H1 (cell line): Measurements from ENCODE around the gene CCDC73. TPM values are rescaled to one million over a fixed set of nuclear protein-coding genes. Genes with fewer than 3 reads are reported as not detected.

Source experiments
- CTCF ChIA-PET: fragments of 300-600 bp; sonication (Branson Sonifier 250); formaldehyde crosslinking; loops from one replicate; lab custom pipeline; 2021; ENCODE audit not compliant: partially characterized antibody; lab: Charles Lee
- POLR2A ChIA-PET: fragments of 300-600 bp; sonication (Branson Sonifier 250); formaldehyde crosslinking; loops from one replicate; lab custom pipeline; 2021; ENCODE audit warnings: inconsistent platforms; ENCODE audit not compliant: partially characterized antibody; lab: Charles Lee
- DNase-seq, 2 experiments: peaks; one replicate each; pipeline versions ENCODE4 v3.0.0 to v3.0.0-alpha.2; 2010 to 2022; ENCODE audit warnings: low spot score in 2 of 2, low read depth in 1 of 2, mixed read lengths in 1 of 2
- FAIRE-seq: peaks from 2 replicates; lab custom pipeline; 2011; peaks lifted over from hg19 to GRCh38; lab: Jason Lieb, UNC
- H2AFZ ChIP-seq: 2 replicates; pipeline ENCODE4 v1.8.1; 2012; ENCODE audit warnings: low read length, inconsistent platforms
- H2AK5ac ChIP-seq: 2 replicates; pipeline ENCODE4 v1.6.1; 2013; ENCODE audit warnings: low read depth, low read length
- H2BK120ac ChIP-seq: replicated peaks from 2 replicates; pipeline ENCODE3; 2013; ENCODE audit warnings: low read depth, low read length, inconsistent platforms
- H2BK12ac ChIP-seq: 2 replicates; pipeline ENCODE4 v1.6.1; 2013; ENCODE audit warnings: low read depth, low read length
- H2BK15ac ChIP-seq: 2 replicates; pipeline ENCODE4 v1.6.1; 2013; ENCODE audit warnings: low read length
- H2BK20ac ChIP-seq: 2 replicates; pipeline ENCODE4 v1.6.1; 2013; ENCODE audit warnings: low read length
- H2BK5ac ChIP-seq: 2 replicates; pipeline ENCODE4 v1.6.1; 2013; ENCODE audit warnings: low read depth, low read length
- H3K14ac ChIP-seq: 2 replicates; pipeline ENCODE4 v1.6.1; 2013; ENCODE audit warnings: inconsistent platforms; ENCODE audit not compliant: insufficient read length
- H3K18ac ChIP-seq: 2 replicates; pipeline ENCODE4 v1.6.1; 2013; ENCODE audit warnings: low read length; ENCODE audit errors: extremely low read depth
- H3K23ac ChIP-seq: 2 replicates; pipeline ENCODE4 v1.6.1; 2013; ENCODE audit warnings: inconsistent platforms; ENCODE audit not compliant: insufficient read length
- H3K23me2 ChIP-seq: 2 replicates; pipeline ENCODE4 v1.6.1; 2013; ENCODE audit warnings: low read depth, low read length
- H3K27ac ChIP-seq: 2 replicates; pipeline ENCODE4 v1.6.1; 2011; ENCODE audit warnings: low read depth, low read length, inconsistent platforms
- H3K27me3 ChIP-seq, 4 experiments: replicated peaks in 1 of 4; 1 replicate in 1 of 4; 2 replicates in 3 of 4; pipeline versions ENCODE4 v1.6.1 to v1.8.1; 2011 to 2013; ENCODE audit warnings: low read length in 3 of 4, mild to moderate bottlenecking in 3 of 4, inconsistent platforms in 2 of 4, mixed read lengths in 2 of 4, moderate library complexity in 1 of 4; ENCODE audit not compliant: control insufficient read depth in 3 of 4, insufficient read depth in 3 of 4; ENCODE audit errors: extremely low read depth in 1 of 4
- H3K36me3 ChIP-seq, 4 experiments: 2 replicates each; pipeline versions ENCODE4 v1.6.1 to v1.8.1; 2011 to 2013; ENCODE audit warnings: mild to moderate bottlenecking in 4 of 4, low read length in 3 of 4, moderate library complexity in 2 of 4, control low read depth in 1 of 4, inconsistent platforms in 1 of 4; ENCODE audit not compliant: insufficient read depth in 4 of 4, control insufficient read depth in 2 of 4
- H3K4ac ChIP-seq: replicated peaks from 2 replicates; pipeline ENCODE3; 2013; ENCODE audit warnings: low read length, low read depth, mixed read lengths, inconsistent platforms; ENCODE audit not compliant: insufficient read length
- H3K4me1 ChIP-seq, 4 experiments: replicated peaks in 1 of 4; 1 replicate in 1 of 4; 2 replicates in 3 of 4; pipeline versions ENCODE4 v1.6.1 to v1.8.1; 2011 to 2013; ENCODE audit warnings: low read length in 3 of 4, inconsistent platforms in 2 of 4, mixed read lengths in 1 of 4; ENCODE audit not compliant: insufficient read depth in 4 of 4, control insufficient read depth in 3 of 4
- H3K4me2 ChIP-seq, 2 experiments: 2 replicates each; pipeline versions ENCODE4 v1.6.1 to v1.8.1; 2011 to 2013; ENCODE audit warnings: low read depth in 2 of 2, low read length in 2 of 2, control low read depth in 1 of 2, inconsistent platforms in 1 of 2, mild to moderate bottlenecking in 1 of 2; ENCODE audit not compliant: insufficient read depth in 1 of 2
- H3K4me3 ChIP-seq, 4 experiments: fragments of 200-600, 300-600 bp in 1 of 4; sonication (generic), shearing (Covaris generic), sonication (Bioruptor Twin) in 1 of 4; 2 replicates each; pipeline versions ENCODE4 v1.5.1 to v1.8.1; 2011 to 2016; ENCODE audit warnings: low read length in 4 of 4, low read depth in 3 of 4, control low read depth in 2 of 4, inconsistent platforms in 2 of 4, mild to moderate bottlenecking in 2 of 4, mixed read lengths in 1 of 4, moderate library complexity in 1 of 4; ENCODE audit not compliant: insufficient read depth in 2 of 4; ENCODE audit errors: extremely low read depth in 1 of 4
- H3K56ac ChIP-seq: replicated peaks from 2 replicates; pipeline ENCODE3; 2013; ENCODE audit warnings: low read depth, mild to moderate bottlenecking, mixed read lengths, low read length, inconsistent platforms; ENCODE audit not compliant: insufficient read length
- H3K79me1 ChIP-seq: 2 replicates; pipeline ENCODE4 v1.6.1; 2013; ENCODE audit warnings: low read depth, low read length, control low read depth
- H3K79me2 ChIP-seq, 2 experiments: 2 replicates each; pipeline versions ENCODE4 v1.6.1 to v1.8.1; 2012 to 2013; ENCODE audit warnings: low read length in 2 of 2, mild to moderate bottlenecking in 2 of 2, inconsistent platforms in 1 of 2; ENCODE audit not compliant: insufficient read depth in 2 of 2, control insufficient read depth in 1 of 2
- H3K9ac ChIP-seq, 4 experiments: replicated peaks in 1 of 4; 1 replicate in 1 of 4; 2 replicates in 3 of 4; pipeline versions ENCODE4 v1.6.1 to v1.8.1; 2011 to 2013; ENCODE audit warnings: low read depth in 3 of 4, low read length in 3 of 4, control low read depth in 2 of 4, mild to moderate bottlenecking in 2 of 4, moderate library complexity in 2 of 4, inconsistent platforms in 1 of 4; ENCODE audit errors: extremely low read depth in 1 of 4
- H3K9me3 ChIP-seq, 2 experiments: 2 replicates each; pipeline versions ENCODE4 v1.6.1 to v1.8.1; 2012 to 2013; ENCODE audit warnings: mild to moderate bottlenecking in 2 of 2, moderate library complexity in 2 of 2, control low read depth in 1 of 2, inconsistent platforms in 1 of 2, low read depth in 1 of 2, low read length in 1 of 2, mixed read lengths in 1 of 2; ENCODE audit not compliant: insufficient read depth in 2 of 2
- H4K20me1 ChIP-seq, 2 experiments: replicated peaks in 1 of 2; 2 replicates each; pipeline versions ENCODE3 to v1.8.1; 2011 to 2013; ENCODE audit warnings: inconsistent platforms in 2 of 2, low read length in 2 of 2, mild to moderate bottlenecking in 1 of 2; ENCODE audit not compliant: insufficient read depth in 2 of 2, control insufficient read depth in 1 of 2
- H4K5ac ChIP-seq: 2 replicates; pipeline ENCODE4 v1.6.1; 2013; ENCODE audit warnings: low read length, low read depth, mixed read lengths, inconsistent platforms; ENCODE audit not compliant: insufficient read length
- H4K8ac ChIP-seq: 2 replicates; pipeline ENCODE4 v1.8.0; 2013; ENCODE audit warnings: mild to moderate bottlenecking, moderate library complexity, low read length, inconsistent platforms; ENCODE audit not compliant: insufficient read depth; ENCODE audit errors: extremely low read depth
- H4K91ac ChIP-seq: replicated peaks from 2 replicates; pipeline ENCODE3; 2013; ENCODE audit warnings: low read length, mixed read lengths, inconsistent platforms; ENCODE audit not compliant: insufficient read length
- ATF2 ChIP-seq: IDR thresholded peaks from 2 replicates; pipeline ENCODE4 v1.6.1; 2012; ENCODE audit warnings: low read length, inconsistent platforms
- CHD2 ChIP-seq: IDR thresholded peaks from 2 replicates; pipeline ENCODE4 v1.6.1; 2012; ENCODE audit warnings: low read length, improper control_type of control experiment
- CTBP2 ChIP-seq: IDR thresholded peaks from 2 replicates; pipeline ENCODE4 v1.7.0; 2011; ENCODE audit warnings: borderline replicate concordance, mild to moderate bottlenecking, moderate library complexity, mixed read lengths, low read length; ENCODE audit not compliant: insufficient read depth, insufficient read length
- E2F6 ChIP-seq: IDR thresholded peaks from 2 replicates; pipeline ENCODE4 v1.6.1; 2012; ENCODE audit warnings: inconsistent platforms
- GTF2F1 ChIP-seq: IDR thresholded peaks from 2 replicates; pipeline ENCODE4 v1.6.1; 2012; ENCODE audit warnings: low read depth, low read length, improper control_type of control experiment, borderline replicate concordance
- NANOG ChIP-seq: IDR thresholded peaks from 2 replicates; pipeline ENCODE4 v1.6.1; 2011; ENCODE audit warnings: low read length, low read depth, mild to moderate bottlenecking, inconsistent platforms; ENCODE audit not compliant: insufficient read depth, poor library complexity, severe bottlenecking
- SAP30 ChIP-seq: fragments of 300-600 bp; sonication (generic); IDR thresholded peaks from 2 replicates; pipeline ENCODE4 v1.7.1; 2012; ENCODE audit warnings: low read length, moderate library complexity, mild to moderate bottlenecking, inconsistent platforms; ENCODE audit not compliant: insufficient read depth, insufficient replicate concordance
- SIN3A ChIP-seq, 2 experiments: IDR thresholded peaks in 1 of 2; conservative IDR thresholded peaks in 1 of 2; 2 replicates each; pipeline ENCODE4 v1.6.1; 2011 to 2012; ENCODE audit warnings: low read length in 2 of 2, improper control_type of control experiment in 1 of 2, low read depth in 1 of 2, mild to moderate bottlenecking in 1 of 2
- SIX5 ChIP-seq: IDR thresholded peaks from 2 replicates; pipeline ENCODE4 v1.6.1; 2011; ENCODE audit warnings: mild to moderate bottlenecking, low read depth, low read length
- SRF ChIP-seq: IDR thresholded peaks from 2 replicates; pipeline ENCODE4 v1.6.1; 2011; ENCODE audit warnings: mild to moderate bottlenecking, low read depth, low read length, moderate library complexity
- TAF1 ChIP-seq: IDR thresholded peaks from 2 replicates; pipeline ENCODE4 v1.6.1; 2011; ENCODE audit warnings: mild to moderate bottlenecking, low read depth, low read length
- WGBS, 2 experiments: shearing (Covaris generic) in 1 of 2; methylation state at CpG; one replicate each; pipeline versions ENCODE4 v1.1.6 to v1.1.7; 2013 to 2015; ENCODE audit warnings: low lambda C conversion rate in 2 of 2, mixed read lengths in 2 of 2, inconsistent platforms in 1 of 2, low coverage in 1 of 2, missing lambda C conversion rate in 1 of 2; ENCODE audit not compliant: insufficient replicate concordance in 2 of 2, insufficient coverage in 1 of 2, insufficient read length in 1 of 2; ENCODE audit errors: extremely low coverage in 1 of 2, missing lambda C conversion rate in 1 of 2; 5-methylcytosine and 5-hydroxymethylcytosine counted together
- polyA plus RNA-seq, 7 experiments: library from polyadenylated mRNA; depleted of rRNA in 3 of 7; stranded (reverse) in 5 of 7; unstranded in 2 of 7; fragments of >200 nt in 5 of 7; fragments of 200-250 nt in 2 of 7; gene quantifications; 1 replicate in 5 of 7; 2 replicates in 1 of 7; 4 replicates in 1 of 7; pipeline versions ENCODE4 v1.2.1 to v1.2.3, GENCODE V29; 2011 to 2013; ENCODE audit warnings: missing spikeins in 2 of 7, mixed read lengths in 2 of 7
- total RNA-seq: library from RNA; stranded (reverse); fragmentation: NEBNext Ultra II Directional; extraction: Animal tissue kit (Norgen Biotek cat#: 25700); gene quantifications from 2 replicates; pipeline ENCODE4 v1.2.1, GENCODE V29; 2021

Gene CCDC73
- total and polyA plus RNA-seq, 2 of the 8 experiments (the other 6 are each of a cell fraction or from before 2014, with no cell fraction given) = not detected

- H3K9me3 ChIP-seq = no peaks in the 10 kb centered on the region
- H2BK12ac ChIP-seq = no peak overlapping the region
- WGBS, 2 experiments = 82% methylated on average over 2 of the region's 2 CpGs; no CpG with 5 or more reads in 1 of the 2 experiments
- H3K79me1 ChIP-seq = no peaks in the 10 kb centered on the region
- POLR2A ChIA-PET = interaction anchor here (1.4 kb wide), 1 partner anchor 8 kb away, joined by 3 read pairs; the partner anchor contains the start of gene EIF3M
- no peak overlapping the region for H3K4ac ChIP-seq
- peaks cover 0 to 5% (median 3%) of the 10 kb centered on the region in 4 experiments; a peak in 3 of 7 replicates for H3K27me3 ChIP-seq
- no peak overlapping the region for H2AFZ ChIP-seq
- H3K36me3 ChIP-seq = no peaks in the 10 kb centered on the region
- no peak overlapping the region for H2BK5ac ChIP-seq
- FAIRE-seq (no peak), DNase-seq (no peak)
- CTCF ChIA-PET = no interaction called here
- H4K8ac ChIP-seq = no peak overlapping the region
- H4K20me1 ChIP-seq = no peaks in the 10 kb centered on the region
- no peak overlapping the region for H3K14ac ChIP-seq
- H3K79me2 ChIP-seq = no peaks in the 10 kb centered on the region
- H3K23ac ChIP-seq = no peak overlapping the region
- H3K4me3 ChIP-seq = no peak overlapping the region
- no peak overlapping the region for H4K91ac ChIP-seq
- no peak overlapping the region for H3K27ac ChIP-seq
- H3K9ac ChIP-seq = no peak overlapping the region
- H3K56ac ChIP-seq = no peak overlapping the region
- peaks cover 0 to 7% (median 4%) of the 10 kb centered on the region in 4 experiments; a peak in 5 of 7 replicates for H3K4me1 ChIP-seq
- H3K4me2 ChIP-seq = no peak overlapping the region
- H2AK5ac ChIP-seq = no peak overlapping the region
- H2BK120ac ChIP-seq = no peak overlapping the region
- no peak overlapping the region for H3K18ac ChIP-seq
- no peak overlapping the region for H4K5ac ChIP-seq
- no peak overlapping the region for H2BK20ac ChIP-seq
- no peak overlapping the region for H2BK15ac ChIP-seq
- H3K23me2 ChIP-seq = 0 out of 2 replicates have a peak, but pooled peaks cover 2% of the 10 kb centered on the region
- no peak for TF ChIP-seq CHD2
- TF ChIP-seq SAP30 = no peak
- TF ChIP-seq E2F6 = no peak
- TF ChIP-seq SIN3A (conservative IDR thresholded peaks at IDR 0.05 in 1 of 2, IDR thresholded peaks at IDR 0.05 in 1 of 2; ENCODE audit: low read depth in 1 of 2, low read length in 2 of 2) = no peak
- TF ChIP-seq CTBP2 = no peak
- no peak for TF ChIP-seq SIX5
- no peak for TF ChIP-seq ATF2
- TF ChIP-seq SRF = no peak
- no peak for TF ChIP-seq GTF2F1
- TF ChIP-seq TAF1 = no peak
- TF ChIP-seq NANOG = no peak
Observed at GRCh38 chr11:32575070-32575469, 219.4 kb downstream of the CCDC73 start.
